DMS79 treated with DMSO at 0.1 percent for 48 hours (cell line): Measurements from ENCODE around the gene C3orf52.
A peak's percentile ranks its signal among the peaks of the same experiment; 100 is the strongest.

Experiments
- DNase-seq: peaks from one replicate; lab custom pipeline; 2025; lab: John Stamatoyannopoulos, UW

The C3orf52 gene

GRCh38 chr3:112136959-112137693 is 50.9 kb downstream of the C3orf52 start:
- peak; percentile 3 for DNase-seq

- no peak for DNase-seq
Measured at GRCh38 chr3:112137781-112138180, 51.6 kb downstream of the C3orf52 start.

GRCh38 chr3:112138219-112138969 is 52.2 kb downstream of the C3orf52 start:
- DNase-seq: no peak

- no peak for DNase-seq
Measured at GRCh38 chr3:112140584-112140983, 54.4 kb downstream of the C3orf52 start.

GRCh38 chr3:112141293-112141692 is 55.1 kb downstream of the C3orf52 start:
- DNase-seq: no peak

- DNase-seq: no peak
Measured at GRCh38 chr3:112143251-112143650, 57.1 kb downstream of the C3orf52 start.

DNA sequence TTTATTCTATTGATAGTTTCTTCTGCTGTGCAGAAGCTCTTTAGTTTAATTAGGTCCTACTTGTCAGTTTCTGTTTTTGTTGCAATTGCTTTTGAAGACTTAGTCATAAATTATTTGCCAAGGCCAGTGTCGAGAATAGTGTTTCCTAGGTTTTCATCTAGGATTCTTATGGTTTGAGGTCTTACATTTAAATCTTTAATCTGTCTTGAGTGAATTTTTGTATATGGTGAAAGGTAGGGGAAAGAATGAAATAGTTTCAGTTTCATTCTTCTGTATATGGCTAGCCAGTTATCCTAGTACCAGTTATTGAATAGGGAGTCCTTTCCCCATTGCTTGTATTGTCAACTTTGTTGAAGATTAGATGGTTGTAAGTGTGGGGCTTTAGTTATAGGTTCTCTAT is 57.5 kb downstream of the C3orf52 start:
- no peak for DNase-seq

DNA sequence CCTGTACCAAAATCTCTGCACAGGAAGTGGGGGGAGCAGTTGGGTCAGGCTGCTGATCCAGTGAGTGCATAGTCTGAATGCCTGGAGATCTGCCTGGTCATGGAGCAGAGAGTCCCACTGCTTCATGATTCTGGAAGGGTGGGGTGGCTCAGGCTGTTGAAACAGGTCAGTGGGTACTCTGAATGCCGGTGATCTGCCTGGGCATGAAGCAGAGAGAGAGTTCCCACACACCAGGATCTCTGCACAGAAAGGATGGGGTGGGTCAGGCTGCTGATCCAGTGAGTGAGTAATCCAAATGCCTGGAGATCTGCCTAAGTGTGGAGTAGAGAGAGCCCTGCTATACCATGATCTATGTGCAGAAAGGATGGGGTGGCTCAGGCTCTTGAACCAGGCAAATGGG is 62.9 kb downstream of the C3orf52 start:
- DNase-seq: no peak

- DNase-seq: no peak
Measured at GRCh38 chr3:112167758-112168157, 81.6 kb downstream of the C3orf52 start.
